ENCODE results near the gene NR6A1.

DNA sequence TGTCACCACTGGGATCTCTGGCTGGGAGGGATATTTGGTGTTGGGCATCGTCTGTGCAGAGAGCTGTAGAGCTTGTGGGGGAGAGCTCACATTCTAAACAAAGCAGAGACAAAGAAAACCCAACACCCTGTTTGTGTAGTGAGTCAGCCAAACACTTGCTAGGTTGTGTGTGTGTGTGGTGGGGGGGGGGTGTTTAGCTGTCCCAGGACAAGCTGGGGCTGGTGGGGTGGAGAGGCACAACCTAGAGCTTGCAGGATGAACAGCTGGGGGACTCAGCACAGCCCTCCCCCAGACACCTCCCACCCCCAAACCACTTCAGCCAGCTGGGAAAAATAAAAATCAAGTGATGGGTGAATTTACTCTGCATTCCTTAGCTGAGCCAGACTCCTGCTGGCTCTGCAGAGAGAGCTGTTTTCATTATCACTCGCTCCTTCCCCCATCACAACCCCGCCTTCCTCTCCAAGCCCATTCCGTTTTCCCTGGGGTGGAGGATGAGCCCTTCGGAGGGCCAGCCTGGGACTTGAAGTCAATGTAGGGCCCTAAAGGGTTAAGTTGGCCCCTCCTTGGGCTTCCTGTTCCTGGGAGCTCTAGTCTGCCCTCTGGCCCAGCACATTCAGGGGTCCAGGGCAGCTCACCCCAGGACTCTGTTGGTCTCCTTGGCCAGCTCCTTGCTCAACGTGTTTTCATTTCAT is 8.4 kb upstream of the NR6A1 start:
- TF ChIP-seq, protein P1, sequence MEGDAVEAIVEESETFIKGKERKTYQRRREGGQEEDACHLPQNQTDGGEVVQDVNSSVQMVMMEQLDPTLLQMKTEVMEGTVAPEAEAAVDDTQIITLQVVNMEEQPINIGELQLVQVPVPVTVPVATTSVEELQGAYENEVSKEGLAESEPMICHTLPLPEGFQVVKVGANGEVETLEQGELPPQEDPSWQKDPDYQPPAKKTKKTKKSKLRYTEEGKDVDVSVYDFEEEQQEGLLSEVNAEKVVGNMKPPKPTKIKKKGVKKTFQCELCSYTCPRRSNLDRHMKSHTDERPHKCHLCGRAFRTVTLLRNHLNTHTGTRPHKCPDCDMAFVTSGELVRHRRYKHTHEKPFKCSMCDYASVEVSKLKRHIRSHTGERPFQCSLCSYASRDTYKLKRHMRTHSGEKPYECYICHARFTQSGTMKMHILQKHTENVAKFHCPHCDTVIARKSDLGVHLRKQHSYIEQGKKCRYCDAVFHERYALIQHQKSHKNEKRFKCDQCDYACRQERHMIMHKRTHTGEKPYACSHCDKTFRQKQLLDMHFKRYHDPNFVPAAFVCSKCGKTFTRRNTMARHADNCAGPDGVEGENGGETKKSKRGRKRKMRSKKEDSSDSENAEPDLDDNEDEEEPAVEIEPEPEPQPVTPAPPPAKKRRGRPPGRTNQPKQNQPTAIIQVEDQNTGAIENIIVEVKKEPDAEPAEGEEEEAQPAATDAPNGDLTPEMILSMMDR (IDR thresholded peaks at IDR 0.05) = no peak
- TF ChIP-seq POLR2A (IDR thresholded peaks at IDR 0.05) = no peak
